ENCODE data around the gene ATG5.

ATG5 gene

GRCh38 chr6:106141441-106142237 lies 183.9 kb downstream of the ATG5 start:
- H2BK12ac ChIP-seq (ENCODE audit: low read length) = no peak overlapping the region
- WGBS (ENCODE audit: extremely low coverage, insufficient coverage, insufficient read length) = no CpG with 5 or more reads among the region's 9 CpGs
- no peak overlapping the region for H3K4ac ChIP-seq (ENCODE audit: low read depth, low read length)

GRCh38 chr6:106138151-106138550 lies 187.4 kb downstream of the ATG5 start:
- no peak overlapping the region for H3K4me3 ChIP-seq (ENCODE audit: low read depth, low read length)
- no peak overlapping the region for H2BK5ac ChIP-seq (ENCODE audit: low read depth, low read length, poor library complexity)
- H3K23ac ChIP-seq (ENCODE audit: low read length) = no peak overlapping the region
- no CpG with 5 or more reads among the region's 6 CpGs for WGBS (ENCODE audit: extremely low coverage, insufficient coverage, insufficient read length)
- H3K9me3 ChIP-seq (ENCODE audit: insufficient read depth, low read depth, low read length) = no peaks in the 10 kb centered on the region
- no peak for DNase-seq
- H3K14ac ChIP-seq (ENCODE audit: low read length) = no peak overlapping the region
- H3K4me1 ChIP-seq (ENCODE audit: control insufficient read depth in 1 of 2, insufficient read depth in 2 of 2, low read length in 2 of 2) = peaks cover 13 to 14% of the 10 kb centered on the region in 2 experiments
- no peak overlapping the region for H4K8ac ChIP-seq (ENCODE audit: low read depth, low read length)
- H3K79me1 ChIP-seq (ENCODE audit: low read length) = peaks cover 2% of the 10 kb centered on the region
- no peaks in the 10 kb centered on the region for H3K36me3 ChIP-seq (ENCODE audit: control insufficient read depth in 1 of 2, insufficient read depth in 2 of 2, low read length in 2 of 2)
- H3K4me2 ChIP-seq (ENCODE audit: low read length) = no peak overlapping the region
- no peak overlapping the region for H3K9ac ChIP-seq (ENCODE audit: low read length)
- no peak overlapping the region for H4K12ac ChIP-seq (ENCODE audit: low read depth, low read length)
- no peak overlapping the region for H2BK12ac ChIP-seq (ENCODE audit: low read length)
- no peak overlapping the region for H2AFZ ChIP-seq (ENCODE audit: insufficient read depth, low read length, poor library complexity)
- no peak overlapping the region for H2BK120ac ChIP-seq (ENCODE audit: insufficient read depth, low read length, poor library complexity)
- H2AK5ac ChIP-seq (ENCODE audit: low read length) = no peak overlapping the region
- H3K4ac ChIP-seq (ENCODE audit: low read depth, low read length) = no peak overlapping the region
- H4K91ac ChIP-seq (ENCODE audit: low read depth, low read length) = no peak overlapping the region
- no peaks in the 10 kb centered on the region for H3K27me3 ChIP-seq (ENCODE audit: insufficient read depth, low read length)
- no peak overlapping the region for H3K27ac ChIP-seq (ENCODE audit: low read depth, low read length)
- no peak overlapping the region for H3K18ac ChIP-seq (ENCODE audit: low read length)
- H3K79me2 ChIP-seq (ENCODE audit: control insufficient read depth, insufficient read depth, low read length, poor library complexity) = no peaks in the 10 kb centered on the region

More at GRCh38 chr6:106141441-106142237, 183.9 kb downstream of the ATG5 start:
- Histone ChIP-seq H3K4me1 (ENCODE audit: control insufficient read depth in 1 of 2, insufficient read depth in 2 of 2, low read length in 2 of 2) (peaks cover 0 to 2% of the 10 kb centered on the region in 2 experiments), H4K8ac (ENCODE audit: low read depth, low read length) (no peak overlapping the region), H3K4me3 (ENCODE audit: low read depth, low read length) (no peak overlapping the region), H2AK5ac (ENCODE audit: low read length) (no peak overlapping the region), H4K91ac (ENCODE audit: low read depth, low read length) (no peak overlapping the region), H3K27me3 (ENCODE audit: insufficient read depth, low read length) (no peaks in the 10 kb centered on the region), H3K23ac (ENCODE audit: low read length) (no peak overlapping the region), H2AFZ (ENCODE audit: insufficient read depth, low read length, poor library complexity) (no peak overlapping the region), H3K9ac (ENCODE audit: low read length) (no peak overlapping the region), H2BK5ac (ENCODE audit: low read depth, low read length, poor library complexity) (no peak overlapping the region), H3K36me3 (ENCODE audit: control insufficient read depth in 1 of 2, insufficient read depth in 2 of 2, low read length in 2 of 2) (no peaks in the 10 kb centered on the region), H3K4me2 (ENCODE audit: low read length) (no peak overlapping the region), H3K18ac (ENCODE audit: low read length) (no peak overlapping the region), H3K27ac (ENCODE audit: low read depth, low read length) (no peak overlapping the region), H3K79me1 (ENCODE audit: low read length) (no peaks in the 10 kb centered on the region), H4K12ac (ENCODE audit: low read depth, low read length) (no peak overlapping the region), H3K14ac (ENCODE audit: low read length) (no peak overlapping the region), H2BK120ac (ENCODE audit: insufficient read depth, low read length, poor library complexity) (no peak overlapping the region), H3K9me3 (ENCODE audit: insufficient read depth, low read depth, low read length) (no peaks in the 10 kb centered on the region), H3K79me2 (ENCODE audit: control insufficient read depth, insufficient read depth, low read length, poor library complexity) (no peaks in the 10 kb centered on the region)
- DNase-seq = no peak

GRCh38 chr6:106136845-106137244 lies 188.7 kb downstream of the ATG5 start:
- no peak for DNase-seq
- H2AFZ ChIP-seq (ENCODE audit: insufficient read depth, low read length, poor library complexity) = no peak overlapping the region
- H3K27me3 ChIP-seq (ENCODE audit: insufficient read depth, low read length) = no peaks in the 10 kb centered on the region
- H3K79me2 ChIP-seq (ENCODE audit: control insufficient read depth, insufficient read depth, low read length, poor library complexity) = no peaks in the 10 kb centered on the region
- H3K4me2 ChIP-seq (ENCODE audit: low read length) = no peak overlapping the region
- no peak overlapping the region for H3K27ac ChIP-seq (ENCODE audit: low read depth, low read length)
- peaks cover 13 to 14% of the 10 kb centered on the region in 2 experiments for H3K4me1 ChIP-seq (ENCODE audit: control insufficient read depth in 1 of 2, insufficient read depth in 2 of 2, low read length in 2 of 2)
- H2BK5ac ChIP-seq (ENCODE audit: low read depth, low read length, poor library complexity) = no peak overlapping the region
- no peak overlapping the region for H3K9ac ChIP-seq (ENCODE audit: low read length)
- no peak overlapping the region for H3K23ac ChIP-seq (ENCODE audit: low read length)
- no CpG with 5 or more reads among the region's 5 CpGs for WGBS (ENCODE audit: extremely low coverage, insufficient coverage, insufficient read length)
- H3K14ac ChIP-seq (ENCODE audit: low read length) = no peak overlapping the region
- no peak overlapping the region for H4K91ac ChIP-seq (ENCODE audit: low read depth, low read length)
- H2BK12ac ChIP-seq (ENCODE audit: low read length) = no peak overlapping the region
- no peak overlapping the region for H2AK5ac ChIP-seq (ENCODE audit: low read length)
- H4K8ac ChIP-seq (ENCODE audit: low read depth, low read length) = no peak overlapping the region
- no peaks in the 10 kb centered on the region for H3K36me3 ChIP-seq (ENCODE audit: control insufficient read depth in 1 of 2, insufficient read depth in 2 of 2, low read length in 2 of 2)
- H2BK120ac ChIP-seq (ENCODE audit: insufficient read depth, low read length, poor library complexity) = no peak overlapping the region
- peaks cover 2% of the 10 kb centered on the region for H3K79me1 ChIP-seq (ENCODE audit: low read length)
- no peak overlapping the region for H3K18ac ChIP-seq (ENCODE audit: low read length)
- H3K4ac ChIP-seq (ENCODE audit: low read depth, low read length) = no peak overlapping the region
- H3K9me3 ChIP-seq (ENCODE audit: insufficient read depth, low read depth, low read length) = peaks cover under 1% of the 10 kb centered on the region
- H4K12ac ChIP-seq (ENCODE audit: low read depth, low read length) = no peak overlapping the region
- H3K4me3 ChIP-seq (ENCODE audit: low read depth, low read length) = no peak overlapping the region

- H2BK120ac ChIP-seq (ENCODE audit: insufficient read depth, low read length, poor library complexity) = no peak overlapping the region
- H3K4me1 ChIP-seq (ENCODE audit: control insufficient read depth in 1 of 2, insufficient read depth in 2 of 2, low read length in 2 of 2) = peaks cover 13 to 14% of the 10 kb centered on the region in 2 experiments
- H4K8ac ChIP-seq (ENCODE audit: low read depth, low read length) = no peak overlapping the region
- H3K9ac ChIP-seq (ENCODE audit: low read length) = no peak overlapping the region
- no peak for DNase-seq
- no peak overlapping the region for H2AK5ac ChIP-seq (ENCODE audit: low read length)
- no peak overlapping the region for H4K91ac ChIP-seq (ENCODE audit: low read depth, low read length)
- H4K12ac ChIP-seq (ENCODE audit: low read depth, low read length) = no peak overlapping the region
- H3K18ac ChIP-seq (ENCODE audit: low read length) = no peak overlapping the region
- no peak overlapping the region for H2AFZ ChIP-seq (ENCODE audit: insufficient read depth, low read length, poor library complexity)
- H3K14ac ChIP-seq (ENCODE audit: low read length) = no peak overlapping the region
- H3K9me3 ChIP-seq (ENCODE audit: insufficient read depth, low read depth, low read length) = peaks cover 3% of the 10 kb centered on the region
- H3K79me1 ChIP-seq (ENCODE audit: low read length) = peaks cover 2% of the 10 kb centered on the region
- WGBS (ENCODE audit: extremely low coverage, insufficient coverage, insufficient read length) = no CpG with 5 or more reads among the region's 16 CpGs
- no peak overlapping the region for H3K27ac ChIP-seq (ENCODE audit: low read depth, low read length)
- H2BK12ac ChIP-seq (ENCODE audit: low read length) = no peak overlapping the region
- no peak overlapping the region for H2BK5ac ChIP-seq (ENCODE audit: low read depth, low read length, poor library complexity)
- no peak overlapping the region for H3K23ac ChIP-seq (ENCODE audit: low read length)
- H3K4me2 ChIP-seq (ENCODE audit: low read length) = no peak overlapping the region
- no peaks in the 10 kb centered on the region for H3K27me3 ChIP-seq (ENCODE audit: insufficient read depth, low read length)
- H3K4ac ChIP-seq (ENCODE audit: low read depth, low read length) = no peak overlapping the region
- H3K79me2 ChIP-seq (ENCODE audit: control insufficient read depth, insufficient read depth, low read length, poor library complexity) = no peaks in the 10 kb centered on the region
- H3K36me3 ChIP-seq (ENCODE audit: control insufficient read depth in 1 of 2, insufficient read depth in 2 of 2, low read length in 2 of 2) = no peaks in the 10 kb centered on the region
- H3K4me3 ChIP-seq (ENCODE audit: low read depth, low read length) = no peak overlapping the region
Measured at GRCh38 chr6:106135911-106136571, 189.5 kb downstream of the ATG5 start.

Measured in trophoblast cell (in vitro differentiated cells and primary cell).